ENCODE results near the gene DZIP1L.

DNA sequence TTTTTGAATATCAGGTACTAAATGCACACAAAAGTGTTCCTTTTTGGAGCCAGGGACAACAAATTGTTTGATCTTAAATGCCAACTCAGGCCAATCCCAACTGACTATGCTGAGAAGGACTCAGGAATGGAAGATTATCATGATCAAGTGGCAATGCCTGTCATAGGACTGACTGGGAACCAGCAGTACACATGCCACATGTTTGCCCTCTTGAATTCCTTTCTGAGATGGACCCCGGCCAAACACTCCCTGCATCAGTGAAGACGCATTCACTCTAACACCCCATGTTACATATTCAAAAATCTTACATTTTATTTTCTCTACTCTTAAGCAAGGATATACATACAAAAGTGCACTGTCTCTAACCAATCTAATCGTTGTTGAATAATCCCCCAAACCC, 69.3 kb downstream of the DZIP1L start:
- TF ChIP-seq CTCF (IDR thresholded peaks at IDR 0.05) (no peak), POLR2A (IDR thresholded peaks at IDR 0.05) (no peak)
